OCI-LY1 (cell line): ENCODE data around the gene PLCG2.

Source experiments
- H2AFZ ChIP-seq: fragments of 200-600 bp; sonication (generic), shearing (Covaris generic); 2 replicates; pipeline ENCODE4 v1.6.0; 2014; ENCODE audit warnings: antibody characterized with exemption, mild to moderate bottlenecking, low read length
- H3F3A ChIP-seq: fragments of 200-600 bp; sonication (generic), shearing (Covaris generic); 2 replicates; pipeline ENCODE4 v1.6.0; 2014; ENCODE audit warnings: mild to moderate bottlenecking, antibody characterized with exemption, low read length, moderate library complexity; ENCODE audit not compliant: insufficient read depth
- H3K27ac ChIP-seq: fragments of 200-600 bp; sonication (generic); 2 replicates; pipeline ENCODE4 v1.5.1; 2014; ENCODE audit warnings: low read length, mixed run types, mild to moderate bottlenecking, low read depth; ENCODE audit not compliant: poor library complexity, severe bottlenecking
- H3K27me3 ChIP-seq: fragments of 200-600 bp; sonication (generic); 2 replicates; pipeline ENCODE4 v1.6.0; 2014; ENCODE audit warnings: antibody characterized with exemption, mild to moderate bottlenecking, low read length, moderate library complexity; ENCODE audit not compliant: insufficient read depth
- H3K36me3 ChIP-seq: fragments of 200-600 bp; sonication (generic); 2 replicates; pipeline ENCODE4 v1.6.1; 2014; ENCODE audit warnings: mild to moderate bottlenecking, antibody characterized with exemption, low read length, moderate library complexity, mixed read lengths; ENCODE audit not compliant: insufficient read depth
- H3K4me1 ChIP-seq: fragments of 200-600 bp; sonication (generic); 2 replicates; pipeline ENCODE4 v1.5.1; 2014; ENCODE audit warnings: mild to moderate bottlenecking, low read length, moderate library complexity; ENCODE audit not compliant: insufficient read depth, severe bottlenecking
- H3K4me2 ChIP-seq: fragments of 200-600 bp; sonication (generic), shearing (Covaris generic); 2 replicates; pipeline ENCODE4 v1.6.1; 2014; ENCODE audit warnings: low read length
- H3K4me3 ChIP-seq: fragments of 200-600 bp; sonication (generic); 2 replicates; pipeline ENCODE4 v1.5.1; 2014; ENCODE audit warnings: low read length, low read depth, mild to moderate bottlenecking, mixed read lengths; ENCODE audit not compliant: poor library complexity, severe bottlenecking
- H3K79me2 ChIP-seq: fragments of 200-600 bp; shearing (Covaris generic); 2 replicates; pipeline ENCODE4 v1.6.1; 2016; ENCODE audit warnings: mixed run types, low read length, mixed read lengths; ENCODE audit not compliant: insufficient read depth
- H3K9ac ChIP-seq: fragments of 200-600 bp; sonication (generic), shearing (Covaris generic); 2 replicates; pipeline ENCODE4 v1.6.1; 2014; ENCODE audit warnings: mild to moderate bottlenecking, low read length, mixed read lengths
- H3K9me2 ChIP-seq: fragments of 200-600 bp; sonication (generic), shearing (Covaris generic); 2 replicates; pipeline ENCODE4 v1.6.1; 2014; ENCODE audit warnings: low read depth, mild to moderate bottlenecking, low read length, mixed read lengths
- H3K9me3 ChIP-seq: fragments of 200-600 bp; shearing (Covaris generic); 2 replicates; pipeline ENCODE4 v1.6.1; 2014; ENCODE audit warnings: low read length, mixed read lengths
- H4K20me1 ChIP-seq: fragments of 200-600 bp; sonication (generic), shearing (Covaris generic); 2 replicates; pipeline ENCODE4 v1.6.0; 2016; ENCODE audit warnings: mild to moderate bottlenecking, low read length; ENCODE audit not compliant: insufficient read depth
- EZH2 ChIP-seq: fragments of 200-600 bp; sonication (generic), shearing (Covaris generic); IDR thresholded peaks from 2 replicates; pipeline ENCODE4 v1.8.0; 2017; ENCODE audit warnings: borderline replicate concordance, mixed run types, mild to moderate bottlenecking, antibody characterized with exemption, low read length, moderate library complexity, mixed read lengths
- TF ChIP-seq, protein P1 (sequence below): fragments of 200-600 bp; sonication (generic), shearing (Covaris generic); IDR thresholded peaks from 2 replicates; pipeline ENCODE4 v1.5.1; 2017; ENCODE audit warnings: mild to moderate bottlenecking, antibody characterized with exemption, low read length, moderate library complexity, mixed read lengths

The PLCG2 gene

DNA sequence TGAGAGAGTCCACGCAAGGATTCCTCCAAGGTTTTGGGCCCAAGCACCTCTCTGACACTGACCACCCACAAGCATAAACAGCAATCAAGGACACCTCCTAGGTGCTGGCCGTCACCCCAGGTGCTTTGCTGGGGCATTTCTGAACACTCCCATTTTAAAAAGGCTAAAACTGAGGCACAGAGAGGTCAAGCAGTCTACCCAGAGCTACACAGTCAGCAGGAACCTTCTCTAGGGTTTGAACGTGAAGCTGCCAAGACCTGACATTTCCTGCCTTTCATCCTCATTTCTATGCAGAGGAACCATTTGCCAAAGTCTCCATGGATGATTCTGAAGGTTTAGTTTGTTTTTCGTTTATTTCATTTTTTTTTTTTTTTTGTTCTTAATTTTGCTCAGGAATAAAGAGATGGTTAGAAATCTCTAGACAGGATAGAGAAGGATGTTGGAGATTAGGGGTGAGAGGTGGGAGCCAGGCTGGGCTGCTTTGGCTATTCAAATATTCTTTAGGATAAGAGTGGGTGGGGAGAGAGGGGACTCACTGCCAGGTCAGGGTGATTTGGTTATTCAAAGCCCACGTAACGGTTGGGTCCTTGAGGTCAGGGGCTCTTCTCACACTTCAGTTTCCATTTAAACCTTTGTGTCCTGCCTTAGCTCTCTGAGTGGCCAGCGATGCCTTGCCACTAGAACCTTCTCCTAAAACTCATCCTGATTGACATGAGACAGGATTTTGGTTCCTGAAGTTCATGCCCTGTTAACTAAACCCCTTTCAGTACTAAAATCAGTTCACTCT is 6.2 kb downstream of the PLCG2 start:
- Histone ChIP-seq H3K9me2 (no peaks in the 10 kb centered on the region), H3K9ac (peak overlapping the region; percentile 98), H3K79me2 (peaks cover 87% of the 10 kb centered on the region), H3K9me3 (no peaks in the 10 kb centered on the region), H3K27me3 (no peaks in the 10 kb centered on the region), H3K4me3 (peak overlapping the region; percentile 95), H3F3A (peaks cover 5% of the 10 kb centered on the region; the same call in 1 of the 2 replicates), H3K36me3 (peaks cover 64% of the 10 kb centered on the region), H2AFZ (no peak overlapping the region), H3K4me2 (peak overlapping the region; percentile 94), H4K20me1 (no peaks in the 10 kb centered on the region), H3K4me1 (peaks cover 88% of the 10 kb centered on the region), H3K27ac (peak overlapping the region; percentile 99)
- TF ChIP-seq, protein P1, sequence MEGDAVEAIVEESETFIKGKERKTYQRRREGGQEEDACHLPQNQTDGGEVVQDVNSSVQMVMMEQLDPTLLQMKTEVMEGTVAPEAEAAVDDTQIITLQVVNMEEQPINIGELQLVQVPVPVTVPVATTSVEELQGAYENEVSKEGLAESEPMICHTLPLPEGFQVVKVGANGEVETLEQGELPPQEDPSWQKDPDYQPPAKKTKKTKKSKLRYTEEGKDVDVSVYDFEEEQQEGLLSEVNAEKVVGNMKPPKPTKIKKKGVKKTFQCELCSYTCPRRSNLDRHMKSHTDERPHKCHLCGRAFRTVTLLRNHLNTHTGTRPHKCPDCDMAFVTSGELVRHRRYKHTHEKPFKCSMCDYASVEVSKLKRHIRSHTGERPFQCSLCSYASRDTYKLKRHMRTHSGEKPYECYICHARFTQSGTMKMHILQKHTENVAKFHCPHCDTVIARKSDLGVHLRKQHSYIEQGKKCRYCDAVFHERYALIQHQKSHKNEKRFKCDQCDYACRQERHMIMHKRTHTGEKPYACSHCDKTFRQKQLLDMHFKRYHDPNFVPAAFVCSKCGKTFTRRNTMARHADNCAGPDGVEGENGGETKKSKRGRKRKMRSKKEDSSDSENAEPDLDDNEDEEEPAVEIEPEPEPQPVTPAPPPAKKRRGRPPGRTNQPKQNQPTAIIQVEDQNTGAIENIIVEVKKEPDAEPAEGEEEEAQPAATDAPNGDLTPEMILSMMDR = no peak
- TF ChIP-seq EZH2 = no peak

DNA sequence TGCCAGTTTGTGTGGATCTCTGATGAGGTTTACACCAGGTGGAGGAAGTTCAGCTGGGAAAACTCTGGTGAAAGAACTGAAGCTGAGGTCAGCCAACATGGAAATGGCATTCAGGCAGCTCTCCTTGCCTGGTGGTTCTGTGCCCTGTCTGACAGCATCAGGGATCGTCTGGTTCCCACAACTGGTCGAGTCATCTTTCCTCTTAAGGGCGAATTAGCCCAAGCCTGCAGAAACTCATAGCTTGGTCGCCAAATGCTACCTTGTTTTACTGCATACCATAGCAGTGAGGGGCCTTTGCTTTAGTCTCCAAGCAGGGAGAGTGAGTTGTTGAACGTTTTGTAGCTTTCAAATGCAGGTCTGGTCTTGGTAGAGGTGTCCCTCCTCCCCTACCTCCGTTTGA is 7.2 kb downstream of the PLCG2 start:
- TF ChIP-seq, protein P1 = no peak
- no peak for TF ChIP-seq EZH2
- Histone ChIP-seq H3K79me2 (peaks cover 87% of the 10 kb centered on the region), H3K27me3 (no peaks in the 10 kb centered on the region), H3F3A (0 out of 2 replicates have a peak, but pooled peaks cover 2% of the 10 kb centered on the region), H4K20me1 (no peaks in the 10 kb centered on the region), H3K27ac (peak overlapping the region; percentile 99), H3K36me3 (peaks cover 65% of the 10 kb centered on the region), H3K9ac (peak overlapping the region; percentile 98), H2AFZ (no peak overlapping the region), H3K4me1 (peaks cover 88% of the 10 kb centered on the region), H3K9me3 (no peaks in the 10 kb centered on the region), H3K4me3 (peak overlapping the region; percentile 95), H3K9me2 (no peaks in the 10 kb centered on the region), H3K4me2 (peak overlapping the region; percentile 94)

DNA sequence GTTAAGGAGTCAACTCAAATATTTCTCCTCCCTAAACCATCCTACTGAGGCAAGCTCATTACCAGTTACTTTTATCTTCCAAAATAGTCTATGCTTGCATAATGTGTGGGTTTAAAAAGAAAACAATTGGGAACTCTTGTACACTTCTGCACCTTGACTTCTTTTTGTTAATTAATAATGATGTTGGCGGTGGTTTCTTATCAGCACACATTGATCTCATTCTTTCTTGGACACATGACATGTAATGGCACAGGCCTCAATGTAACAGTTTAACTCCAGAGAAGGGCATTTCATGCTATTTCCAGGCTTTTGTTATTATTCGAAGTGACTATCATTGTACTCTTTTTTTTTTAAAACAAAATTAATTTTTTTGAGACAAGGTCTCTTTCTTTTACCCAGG is 7.8 kb downstream of the PLCG2 start:
- peak overlapping the region; percentile 98 for H3K9ac ChIP-seq
- H3K36me3 ChIP-seq = peaks cover 69% of the 10 kb centered on the region

More for the DNA sequence above, 7.8 kb downstream of the PLCG2 start:
- Histone ChIP-seq H3K4me3 (peak overlapping the region; percentile 95), H3F3A (no peaks in the 10 kb centered on the region), H3K4me1 (peaks cover 88% of the 10 kb centered on the region), H3K9me2 (no peaks in the 10 kb centered on the region), H3K79me2 (peaks cover 89% of the 10 kb centered on the region), H2AFZ (no peak overlapping the region), H3K4me2 (peak overlapping the region; percentile 94), H3K9me3 (no peaks in the 10 kb centered on the region), H3K27ac (peak overlapping the region; percentile 99), H3K27me3 (no peaks in the 10 kb centered on the region), H4K20me1 (no peaks in the 10 kb centered on the region)
- TF ChIP-seq EZH2 = no peak
- TF ChIP-seq, protein P1 = no peak
